HEK293 (cell line): ENCODE data around the gene MGAT1.

Source experiments
- CTCF ChIA-PET: fragments of 350-600 bp; formaldehyde crosslinking; extraction: SDS; loops from one replicate; lab custom pipeline; 2021; ENCODE audit warnings: antibody characterized with exemption; lab: Yijun Ruan, JAX
- POLR2A ChIA-PET: fragments of 300-600 bp; formaldehyde crosslinking; extraction: SDS; loops from one replicate; lab custom pipeline; 2020; ENCODE audit warnings: antibody characterized with exemption, inconsistent platforms; lab: Yijun Ruan, JAX
- H3K27ac ChIP-seq: fragments of 200-500 bp; sonication (Bioruptor generic); 2 replicates; pipeline ENCODE4 v1.5.1; 2014; ENCODE audit warnings: low read depth, low read length, control low read depth, inconsistent platforms; ENCODE audit errors: extremely low read depth
- H3K36me3 ChIP-seq, 2 experiments: fragments of 200-500 bp in 1 of 2; sonication (Bioruptor generic) in 1 of 2; 1 replicate in 1 of 2; 2 replicates in 1 of 2; pipeline ENCODE4 v1.5.1; 2014 to 2017; ENCODE audit warnings: inconsistent platforms in 2 of 2, low read length in 2 of 2; ENCODE audit not compliant: control insufficient read depth in 2 of 2, insufficient read depth in 1 of 2
- H3K4me1 ChIP-seq: fragments of 200-500 bp; sonication (Bioruptor generic); 2 replicates; pipeline ENCODE4 v1.5.1; 2014; ENCODE audit warnings: mild to moderate bottlenecking, low read length, inconsistent platforms; ENCODE audit not compliant: control insufficient read depth, insufficient read depth
- H3K4me3 ChIP-seq: 2 replicates; pipeline ENCODE4 v1.5.1; 2011; ENCODE audit warnings: low read depth, mild to moderate bottlenecking, control low read depth, low read length, moderate library complexity
- H3K9me3 ChIP-seq: fragments of 200-500 bp; sonication (Bioruptor generic); 2 replicates; pipeline ENCODE4 v1.5.1; 2014; ENCODE audit warnings: low read depth, low read length, inconsistent platforms; ENCODE audit not compliant: control insufficient read depth, insufficient read depth
- BCL11A ChIP-seq: fragments of 450-650 bp; formaldehyde crosslinking; IDR thresholded peaks from 2 replicates; pipeline ENCODE4 v1.5.1; 2016; ENCODE audit warnings: low read depth, missing biosample characterization, missing genetic modification characterization
- GLI4 ChIP-seq: fragments of 450-650 bp; formaldehyde crosslinking; IDR thresholded peaks from 2 replicates; pipeline ENCODE4 v1.5.1; 2016; ENCODE audit warnings: missing biosample characterization, missing genetic modification characterization
- HIC1 ChIP-seq: fragments of 450-650 bp; formaldehyde crosslinking; IDR thresholded peaks from 2 replicates; pipeline ENCODE4 v1.5.1; 2016; ENCODE audit warnings: missing biosample characterization, missing genetic modification characterization
- OSR2 ChIP-seq: fragments of 450-650 bp; formaldehyde crosslinking; IDR thresholded peaks from 2 replicates; pipeline ENCODE4 v1.5.1; 2016; ENCODE audit warnings: missing biosample characterization, missing genetic modification characterization
- ZBTB20 ChIP-seq: fragments of 450-650 bp; formaldehyde crosslinking; IDR thresholded peaks from 2 replicates; pipeline ENCODE4 v1.5.1; 2016; ENCODE audit warnings: missing biosample characterization, missing genetic modification characterization
- ZFP41 ChIP-seq: fragments of 450-650 bp; formaldehyde crosslinking; IDR thresholded peaks from 2 replicates; pipeline ENCODE4 v1.5.1; 2016; ENCODE audit warnings: missing biosample characterization, missing genetic modification characterization, borderline replicate concordance
- ZIC2 ChIP-seq: fragments of 450-650 bp; formaldehyde crosslinking; IDR thresholded peaks from 2 replicates; pipeline ENCODE4 v1.5.1; 2016; ENCODE audit warnings: missing biosample characterization, missing genetic modification characterization
- ZNF10 ChIP-seq: fragments of 450-650 bp; formaldehyde crosslinking; IDR thresholded peaks from 2 replicates; pipeline ENCODE4 v1.5.1; 2017; ENCODE audit warnings: missing biosample characterization, missing genetic modification characterization
- ZNF311 ChIP-seq: fragments of 450-650 bp; formaldehyde crosslinking; IDR thresholded peaks from 2 replicates; pipeline ENCODE4 v1.5.1; 2017; ENCODE audit warnings: missing biosample characterization, missing genetic modification characterization, borderline replicate concordance
- ZNF426 ChIP-seq: fragments of 450-650 bp; formaldehyde crosslinking; IDR thresholded peaks from 2 replicates; pipeline ENCODE4 v1.5.1; 2017; ENCODE audit warnings: missing biosample characterization, missing genetic modification characterization, mild to moderate bottlenecking, inconsistent platforms, moderate library complexity
- ZNF529 ChIP-seq: fragments of 450-650 bp; formaldehyde crosslinking; IDR thresholded peaks from 2 replicates; pipeline ENCODE4 v1.5.1; 2017; ENCODE audit warnings: missing genetic modification characterization, missing biosample characterization; ENCODE audit not compliant: insufficient replicate concordance
- ZNF629 ChIP-seq: fragments of 450-650 bp; formaldehyde crosslinking; IDR thresholded peaks from 2 replicates; pipeline ENCODE4 v1.5.1; 2017; ENCODE audit warnings: missing biosample characterization, missing genetic modification characterization
- ZNF692 ChIP-seq: fragments of 450-650 bp; formaldehyde crosslinking; IDR thresholded peaks from 2 replicates; pipeline ENCODE4 v1.5.1; 2016; ENCODE audit warnings: missing biosample characterization, missing genetic modification characterization
- ZNF701 ChIP-seq: fragments of 450-650 bp; formaldehyde crosslinking; IDR thresholded peaks from 2 replicates; pipeline ENCODE4 v1.5.1; 2016; ENCODE audit warnings: missing biosample characterization, missing genetic modification characterization
- ZNF76 ChIP-seq: fragments of 450-650 bp; formaldehyde crosslinking; IDR thresholded peaks from 2 replicates; pipeline ENCODE4; 2016; ENCODE audit warnings: low read depth, missing biosample characterization, missing genetic modification characterization, borderline replicate concordance
- ZNF792 ChIP-seq: fragments of 450-650 bp; formaldehyde crosslinking; IDR thresholded peaks from 2 replicates; pipeline ENCODE4 v1.5.1; 2016; ENCODE audit warnings: missing biosample characterization, missing genetic modification characterization
- ZNF843 ChIP-seq: fragments of 450-650 bp; formaldehyde crosslinking; IDR thresholded peaks from 2 replicates; pipeline ENCODE4 v1.5.1; 2016; ENCODE audit warnings: missing biosample characterization, missing genetic modification characterization
- ZSCAN18 ChIP-seq: fragments of 450-650 bp; formaldehyde crosslinking; IDR thresholded peaks from 2 replicates; pipeline ENCODE4 v1.5.1; 2016; ENCODE audit warnings: missing biosample characterization, missing genetic modification characterization
- ZSCAN23 ChIP-seq: fragments of 450-650 bp; formaldehyde crosslinking; IDR thresholded peaks from 2 replicates; pipeline ENCODE4 v1.5.1; 2016; ENCODE audit warnings: missing biosample characterization, missing genetic modification characterization
- TF ChIP-seq, protein P1 (sequence below): fragments of 450-650 bp; formaldehyde crosslinking; IDR thresholded peaks from 2 replicates; pipeline ENCODE4 v1.5.1; 2017; ENCODE audit warnings: missing biosample characterization, missing genetic modification characterization
- TF ChIP-seq, protein P2 (sequence below): fragments of 450-650 bp; formaldehyde crosslinking; IDR thresholded peaks from 2 replicates; pipeline ENCODE4 v1.5.1; 2017; ENCODE audit warnings: missing biosample characterization, mild to moderate bottlenecking, missing genetic modification characterization, moderate library complexity

The MGAT1 gene

GRCh38 chr5:180815293-180815917, 12.8 kb upstream of the MGAT1 start:
- Histone ChIP-seq H3K27ac (no peak overlapping the region), H3K4me1 (peaks cover 22% of the 10 kb centered on the region), H3K36me3 (no peaks in the 10 kb centered on the region), H3K4me3 (no peak overlapping the region), H3K9me3 (no peaks in the 10 kb centered on the region)
- TF ChIP-seq BCL11A (tag by site-specific recombination) = no peak
- 0 out of 2 replicates have a peak, but pooled peaks have one; percentile 31 for TF ChIP-seq ZNF692 (tag by site-specific recombination)
- ChIA-PET CTCF (interaction anchor here (0.6 kb wide), 1 partner anchor 9 kb away, joined by 3 read pairs; no protein-coding TSS in a partner anchor), POLR2A (no interaction called here)

- CTCF ChIA-PET = interaction anchor here (0.9 to 1.8 kb wide), 3 partner anchors 10 to 26 kb away, joined by 3 to 4 read pairs (median 4); no protein-coding TSS in a partner anchor
- peaks cover 29% of the 10 kb centered on the region for H3K4me1 ChIP-seq
- H3K27ac ChIP-seq = no peak overlapping the region
- POLR2A ChIA-PET = no interaction called here
- H3K4me3 ChIP-seq = no peak overlapping the region
- no peaks in the 10 kb centered on the region for H3K9me3 ChIP-seq
- peaks cover 0 to 2% of the 10 kb centered on the region in 2 experiments; a peak in 1 of 3 replicates for H3K36me3 ChIP-seq
- TF ChIP-seq ZIC2 (tag by site-specific recombination) (no peak), GLI4 (tag by site-specific recombination) (no peak), ZSCAN23 (tag by site-specific recombination) (no peak), ZNF529 (tag by site-specific recombination) (no peak), ZNF426 (no peak), ZFP41 (tag by site-specific recombination) (no peak), ZBTB20 (tag by site-specific recombination) (no peak), OSR2 (tag by site-specific recombination) (no peak), ZNF701 (tag by site-specific recombination) (no peak), ZNF76 (tag by site-specific recombination) (no peak), ZSCAN18 (tag by site-specific recombination) (no peak), HIC1 (no peak), ZNF843 (tag by site-specific recombination) (no peak), ZNF311 (tag by site-specific recombination) (no peak), ZNF792 (tag by site-specific recombination) (no peak), ZNF10 (tag by site-specific recombination) (no peak), ZNF629 (tag by site-specific recombination) (no peak)
- TF ChIP-seq, protein P1, sequence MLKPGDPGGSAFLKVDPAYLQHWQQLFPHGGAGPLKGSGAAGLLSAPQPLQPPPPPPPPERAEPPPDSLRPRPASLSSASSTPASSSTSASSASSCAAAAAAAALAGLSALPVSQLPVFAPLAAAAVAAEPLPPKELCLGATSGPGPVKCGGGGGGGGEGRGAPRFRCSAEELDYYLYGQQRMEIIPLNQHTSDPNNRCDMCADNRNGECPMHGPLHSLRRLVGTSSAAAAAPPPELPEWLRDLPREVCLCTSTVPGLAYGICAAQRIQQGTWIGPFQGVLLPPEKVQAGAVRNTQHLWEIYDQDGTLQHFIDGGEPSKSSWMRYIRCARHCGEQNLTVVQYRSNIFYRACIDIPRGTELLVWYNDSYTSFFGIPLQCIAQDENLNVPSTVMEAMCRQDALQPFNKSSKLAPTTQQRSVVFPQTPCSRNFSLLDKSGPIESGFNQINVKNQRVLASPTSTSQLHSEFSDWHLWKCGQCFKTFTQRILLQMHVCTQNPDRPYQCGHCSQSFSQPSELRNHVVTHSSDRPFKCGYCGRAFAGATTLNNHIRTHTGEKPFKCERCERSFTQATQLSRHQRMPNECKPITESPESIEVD = no peak
- TF ChIP-seq, protein P2, sequence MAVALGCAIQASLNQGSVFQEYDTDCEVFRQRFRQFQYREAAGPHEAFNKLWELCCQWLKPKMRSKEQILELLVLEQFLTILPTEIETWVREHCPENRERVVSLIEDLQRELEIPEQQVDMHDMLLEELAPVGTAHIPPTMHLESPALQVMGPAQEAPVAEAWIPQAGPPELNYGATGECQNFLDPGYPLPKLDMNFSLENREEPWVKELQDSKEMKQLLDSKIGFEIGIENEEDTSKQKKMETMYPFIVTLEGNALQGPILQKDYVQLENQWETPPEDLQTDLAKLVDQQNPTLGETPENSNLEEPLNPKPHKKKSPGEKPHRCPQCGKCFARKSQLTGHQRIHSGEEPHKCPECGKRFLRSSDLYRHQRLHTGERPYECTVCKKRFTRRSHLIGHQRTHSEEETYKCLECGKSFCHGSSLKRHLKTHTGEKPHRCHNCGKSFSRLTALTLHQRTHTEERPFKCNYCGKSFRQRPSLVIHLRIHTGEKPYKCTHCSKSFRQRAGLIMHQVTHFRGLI (tag by site-specific recombination) = no peak
Measured at GRCh38 chr5:180813420-180813819, 10.8 kb upstream of the MGAT1 start.
